Stomach (tissue), 9 donors: ENCODE results near the gene STRA6. TPM values are rescaled to one million over a fixed set of nuclear protein-coding genes. Genes with fewer than 3 reads are reported as not detected.

Experiments
- DNase-seq, 2 donors: peaks; one replicate each; pipeline versions ENCODE4 v3.0.0 to v3.0.0-alpha.2; 2013 to 2019
- H3K27ac ChIP-seq, 5 donors: fragments of 200-600 bp in 4 of 5; sonication (generic) in 4 of 5; one replicate each; pipeline ENCODE4 v1.5.1; 2013 to 2019; ENCODE audit warnings: mild to moderate bottlenecking in 1 of 5, moderate library complexity in 1 of 5
- H3K27me3 ChIP-seq, 3 donors: fragments of 200-600 bp; sonication (generic); one replicate each; pipeline ENCODE4 v1.5.1; 2017 to 2019; ENCODE audit warnings: mixed run types in 1 of 3
- H3K36me3 ChIP-seq, 4 donors: fragments of 200-600 bp; sonication (generic); 1 replicate in 3 of 4; 2 replicates in 1 of 4; pipeline ENCODE4 v1.5.1; 2016 to 2019
- H3K4me1 ChIP-seq, 4 donors: fragments of 200-600 bp; sonication (generic); one replicate each; pipeline ENCODE4 v1.5.1; 2016 to 2019
- H3K4me3 ChIP-seq, 4 donors: fragments of 200-600 bp; sonication (generic) in 3 of 4; one replicate each; pipeline ENCODE4 v1.5.1; 2016 to 2019; ENCODE audit warnings: mild to moderate bottlenecking in 1 of 4
- H3K9me3 ChIP-seq, 4 donors: fragments of 200-600 bp; sonication (generic); one replicate each; pipeline ENCODE4 v1.5.1; 2016 to 2019
- EP300 ChIP-seq: sonication (generic); formaldehyde crosslinking; IDR thresholded peaks from one replicate; pipeline ENCODE4 v1.6.1; 2017; ENCODE audit warnings: antibody characterized with exemption
- POLR2A ChIP-seq, 4 donors: fragments of 450-650 bp; IDR thresholded peaks; one replicate each; pipeline ENCODE4 v1.6.1; 2016; ENCODE audit warnings: antibody characterized with exemption in 4 of 4, control low read depth in 2 of 4, mild to moderate bottlenecking in 1 of 4, moderate library complexity in 1 of 4
- POLR2AphosphoS5 ChIP-seq, 3 donors: sonication (generic); formaldehyde crosslinking; IDR thresholded peaks; one replicate each; pipeline ENCODE4 v1.6.1; 2016; ENCODE audit warnings: antibody characterized with exemption in 3 of 3
- WGBS, 5 donors: extraction: QIAGEN DNeasy Blood & Tissue Kit in 3 of 5; methylation state at CpG; one replicate each; pipeline versions ENCODE4 v1.1.5 to v1.1.7; 2013 to 2018; 5-methylcytosine and 5-hydroxymethylcytosine counted together
- intact Hi-C: fragments of 100-400 bp; cut with DNase I; formaldehyde crosslinking; loops from one replicate; pipeline ENCODE4 v1.15.1; 2023; ENCODE audit warnings: low total_unique reads
- polyA plus RNA-seq, 3 donors: library from polyadenylated mRNA; stranded (reverse); fragments of 200-250 nt; gene quantifications; one replicate each; pipeline ENCODE4 v1.2.3, GENCODE V29; 2013
- total RNA-seq, 5 donors: library from RNA; depleted of rRNA; stranded (reverse); fragments of >200 nt; gene quantifications; one replicate each; pipeline versions ENCODE4 v1.1.0 to v1.2.3, GENCODE V29; 2014 to 2016
- TF ChIP-seq, protein P1 (sequence below), 7 experiments: fragments of 450-650 bp in 4 of 7; fragments of 200-600 bp in 3 of 7; sonication (generic) in 3 of 7; IDR thresholded peaks; one replicate each; pipeline ENCODE4 v1.5.1; 2016 to 2019; ENCODE audit warnings: antibody characterized with exemption in 7 of 7, control low read depth in 2 of 7, mild to moderate bottlenecking in 1 of 7
- donor health status: healthy with polysubstance abuse.
- donor health status: Bipolar disorder and iron deficiency.
- donor health status: healthy.

STRA6 gene
- total and polyA plus RNA-seq, 8 donors: 0.95 to 1.5 TPM; not detected in 6

DNA sequence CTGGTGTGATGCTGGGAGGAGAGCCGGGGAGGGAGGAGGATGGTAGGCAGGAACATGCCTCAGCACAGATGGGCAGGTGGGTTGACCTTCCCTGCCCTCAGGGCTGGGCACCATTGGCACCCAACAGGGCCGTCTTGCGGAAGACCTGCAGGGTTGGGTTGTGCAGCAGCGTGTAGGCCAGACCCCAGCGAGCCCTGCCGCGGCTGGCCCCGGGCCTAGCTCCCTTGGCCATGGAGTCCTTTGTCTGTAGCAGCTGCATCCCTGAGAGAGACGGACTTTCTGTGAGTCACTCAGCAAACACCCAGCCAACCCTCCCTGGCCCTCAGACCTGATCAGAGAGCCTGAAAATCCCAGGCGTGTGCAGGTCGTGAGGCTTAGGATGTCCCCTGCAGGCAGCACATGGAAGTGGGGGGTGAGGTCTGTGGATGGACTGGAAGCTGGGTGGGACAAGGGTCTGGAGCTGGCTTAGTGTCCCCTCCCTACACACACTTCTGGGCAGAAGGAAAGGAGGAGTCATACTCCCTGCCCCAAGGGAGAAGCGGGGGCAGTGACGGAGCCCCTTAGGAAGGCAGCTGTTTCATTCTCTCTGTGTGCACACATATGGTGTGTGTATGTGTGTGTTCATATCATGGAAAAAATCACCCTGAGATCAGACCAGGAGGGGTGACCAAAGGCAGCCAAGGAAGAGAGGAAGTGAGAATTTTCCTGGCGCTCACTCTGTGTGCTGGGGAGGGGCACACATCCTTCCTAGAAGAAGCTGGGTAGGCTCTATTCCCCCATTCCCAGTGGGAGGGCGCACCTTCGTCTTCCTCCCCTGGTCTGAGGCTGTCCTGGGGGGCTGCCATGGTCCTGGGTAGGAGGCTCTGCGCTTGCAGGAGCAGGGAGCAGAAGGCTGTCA lies 22.4 kb downstream of the STRA6 start:
- 70 to 87% (median 79%) methylated on average over 10 to 17 of the region's 17 CpGs for WGBS, 5 donors
- TF ChIP-seq EP300: no peak
- no peak for TF ChIP-seq POLR2AphosphoS5 (IDR thresholded peaks at IDR 0.05)
- TF ChIP-seq POLR2A (IDR thresholded peaks at IDR 0.05): no peak
- TF ChIP-seq, protein P1, sequence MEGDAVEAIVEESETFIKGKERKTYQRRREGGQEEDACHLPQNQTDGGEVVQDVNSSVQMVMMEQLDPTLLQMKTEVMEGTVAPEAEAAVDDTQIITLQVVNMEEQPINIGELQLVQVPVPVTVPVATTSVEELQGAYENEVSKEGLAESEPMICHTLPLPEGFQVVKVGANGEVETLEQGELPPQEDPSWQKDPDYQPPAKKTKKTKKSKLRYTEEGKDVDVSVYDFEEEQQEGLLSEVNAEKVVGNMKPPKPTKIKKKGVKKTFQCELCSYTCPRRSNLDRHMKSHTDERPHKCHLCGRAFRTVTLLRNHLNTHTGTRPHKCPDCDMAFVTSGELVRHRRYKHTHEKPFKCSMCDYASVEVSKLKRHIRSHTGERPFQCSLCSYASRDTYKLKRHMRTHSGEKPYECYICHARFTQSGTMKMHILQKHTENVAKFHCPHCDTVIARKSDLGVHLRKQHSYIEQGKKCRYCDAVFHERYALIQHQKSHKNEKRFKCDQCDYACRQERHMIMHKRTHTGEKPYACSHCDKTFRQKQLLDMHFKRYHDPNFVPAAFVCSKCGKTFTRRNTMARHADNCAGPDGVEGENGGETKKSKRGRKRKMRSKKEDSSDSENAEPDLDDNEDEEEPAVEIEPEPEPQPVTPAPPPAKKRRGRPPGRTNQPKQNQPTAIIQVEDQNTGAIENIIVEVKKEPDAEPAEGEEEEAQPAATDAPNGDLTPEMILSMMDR (IDR thresholded peaks at IDR 0.05): no peak
- Histone ChIP-seq H3K9me3 (no peaks in the 10 kb centered on the region), H3K4me3 (no peak overlapping the region), H3K4me1 (peaks cover 6 to 46% (median 33%) of the 10 kb centered on the region in 4 donors), H3K27me3 (no peaks in the 10 kb centered on the region), H3K27ac (peak overlapping the region in 4 of 5 donors; percentile 17 to 66 (median 42)), H3K36me3 (peaks cover 0 to 9% (median 0%) of the 10 kb centered on the region in 4 donors)
- DNase-seq: peak in 1 of 2 donors; percentile 65
- intact Hi-C loops: no loop called here

DNA sequence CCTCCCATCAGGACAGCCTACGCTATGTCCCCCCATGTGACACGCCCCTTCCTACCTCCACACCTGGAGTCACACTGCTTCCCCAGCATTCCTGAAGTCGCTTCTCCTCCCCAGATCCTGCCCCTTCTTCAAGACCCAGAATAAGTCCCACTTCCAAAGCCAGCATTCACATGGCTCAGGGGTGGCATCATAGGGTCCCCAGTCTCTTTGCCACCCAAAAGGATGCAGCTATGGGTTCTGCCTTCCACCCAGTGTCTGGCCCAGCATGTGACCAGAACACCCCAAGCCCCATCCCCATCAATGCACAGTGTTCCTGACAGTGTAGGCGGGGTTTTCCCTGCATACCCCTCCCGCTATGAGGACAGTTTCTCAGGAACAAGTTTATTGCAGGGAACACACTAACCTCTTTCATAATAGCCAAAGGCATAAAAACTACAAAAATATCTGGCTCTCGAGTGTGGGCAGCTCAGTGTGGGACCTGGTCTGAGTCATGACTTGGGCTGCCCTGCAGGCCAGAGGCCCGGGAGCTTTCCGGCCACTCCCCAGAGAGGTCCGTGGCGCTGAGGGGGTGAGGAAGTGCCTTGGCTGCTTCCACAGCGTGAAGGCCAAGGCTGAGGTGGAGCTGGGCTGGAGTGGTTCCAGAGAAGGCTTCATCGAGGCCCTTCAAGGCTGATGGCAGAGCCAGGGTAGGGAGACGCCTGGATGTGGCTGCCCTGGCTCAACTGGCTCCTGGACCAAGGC lies 23.3 kb downstream of the STRA6 start:
- Histone ChIP-seq H3K27ac (peak overlapping the region in 4 of 5 donors; percentile 33 to 66 (median 52)), H3K27me3 (no peaks in the 10 kb centered on the region), H3K36me3 (peaks cover 0 to 10% (median 0%) of the 10 kb centered on the region in 4 donors), H3K4me3 (no peak overlapping the region), H3K9me3 (no peaks in the 10 kb centered on the region), H3K4me1 (peaks cover 6 to 56% (median 38%) of the 10 kb centered on the region in 4 donors)
- WGBS, 5 donors: 45 to 52% (median 48%) methylated on average over 9 to 13 of the region's 13 CpGs
- peak in 2 of 3 donors; percentile 36 to 41 for TF ChIP-seq POLR2AphosphoS5 (IDR thresholded peaks at IDR 0.05)
- TF ChIP-seq, protein P1 (IDR thresholded peaks at IDR 0.05): no peak
- peak in 1 of 2 donors; percentile 55 for DNase-seq
- intact Hi-C loops: no loop called here

DNA sequence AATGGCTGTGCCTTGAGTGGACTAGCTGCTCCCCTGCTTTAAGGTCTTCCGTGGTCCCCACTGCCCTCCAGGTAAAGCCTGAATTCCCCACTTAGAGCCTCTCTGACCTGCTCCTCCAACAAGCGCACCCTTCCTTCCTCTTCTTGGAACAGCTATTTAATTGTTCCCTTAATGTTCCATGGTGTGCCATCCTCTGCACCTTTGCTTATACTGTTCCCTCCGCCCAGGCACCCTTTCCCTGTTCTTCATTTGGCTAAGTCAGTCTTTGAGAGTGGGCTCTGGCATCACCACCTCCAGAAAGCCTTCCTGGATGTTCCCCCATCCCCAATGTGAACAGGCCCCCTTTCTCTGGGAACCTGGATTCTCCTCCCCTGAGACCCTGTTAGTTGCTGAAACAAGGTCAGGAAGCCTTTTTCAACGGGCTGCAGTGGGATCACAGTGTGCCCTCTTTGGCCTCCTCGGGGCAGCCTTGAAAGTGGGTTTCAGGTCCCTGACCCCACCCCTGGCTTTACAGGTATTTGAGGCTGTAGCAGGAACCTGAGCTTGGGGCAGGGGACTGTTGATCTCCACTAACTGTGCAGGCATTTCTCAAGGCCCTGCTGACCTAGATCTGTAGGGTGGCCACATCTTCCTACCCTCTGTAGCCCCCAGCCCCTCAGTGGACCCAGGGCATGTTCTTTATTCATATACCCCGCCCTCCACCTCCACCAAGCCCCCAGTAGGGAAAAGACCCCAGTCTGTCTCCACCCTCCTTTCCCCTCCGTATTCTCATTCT lies 24.1 kb downstream of the STRA6 start:
- Histone ChIP-seq H3K27ac (peak overlapping the region in 4 of 5 donors; percentile 33 to 55 (median 52)), H3K4me3 (no peak overlapping the region), H3K27me3 (peaks cover 0 to 3% (median 0%) of the 10 kb centered on the region in 3 donors), H3K36me3 (peaks cover 0 to 10% (median 0%) of the 10 kb centered on the region in 4 donors), H3K9me3 (no peaks in the 10 kb centered on the region), H3K4me1 (peaks cover 11 to 63% (median 44%) of the 10 kb centered on the region in 4 donors)
- TF ChIP-seq POLR2AphosphoS5 (IDR thresholded peaks at IDR 0.05) (no peak), POLR2A (IDR thresholded peaks at IDR 0.05) (no peak), EP300 (no peak)
- TF ChIP-seq, protein P1 (IDR thresholded peaks at IDR 0.05): no peak
- 70 to 80% (median 74%) methylated on average over 6 to 7 of the region's 7 CpGs for WGBS, 5 donors
- no peak for DNase-seq
- intact Hi-C loops: no loop called here
